ENCODE measurements around the gene GPR25. TPM values are rescaled to one million over a fixed set of nuclear protein-coding genes. Genes with fewer than 3 reads are reported as not detected.

Gene GPR25
- total and polyA plus RNA-seq, 5 donors from 2014 or later = 1.2 to 41.0 (median 21.4) TPM

DNA sequence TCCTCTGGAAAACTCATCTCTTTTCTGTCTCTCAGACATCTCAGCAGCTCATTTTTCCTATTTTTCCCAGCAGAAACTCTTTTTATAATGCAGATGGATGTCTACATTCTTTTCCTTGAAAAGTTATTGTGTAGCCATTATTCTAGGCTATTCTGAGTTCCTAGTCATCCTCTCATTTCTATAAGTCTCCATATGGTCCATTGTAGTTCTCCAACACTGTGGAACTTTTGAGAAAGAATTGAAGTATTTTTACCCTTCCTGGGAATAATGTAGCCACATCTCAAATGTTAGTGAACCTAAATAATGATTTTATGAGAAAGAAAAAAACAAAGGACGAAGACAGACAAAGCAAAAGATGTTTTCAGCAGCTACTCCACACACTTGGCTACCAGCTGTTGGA, 26.4 kb upstream of the GPR25 start:
- ATAC-seq (ENCODE audit: low read depth in 2 of 2) = no peak

GRCh38 chr1:200849430-200849829, 23.4 kb upstream of the GPR25 start:
- H3K27ac Mint-ChIP-seq = no peak overlapping the region
- H3K4me3 Mint-ChIP-seq = no peak overlapping the region
- peaks cover 23% of the 10 kb centered on the region for H3K36me3 Mint-ChIP-seq
- Histone ChIP-seq H3K36me3 (ENCODE audit: control insufficient read depth, insufficient read depth, low read length) (peaks cover 3% of the 10 kb centered on the region), H3K4me1 (ENCODE audit: control insufficient read depth, insufficient read depth, low read length, poor library complexity, severe bottlenecking) (no peaks in the 10 kb centered on the region), H3K4me3 (ENCODE audit: low read depth, low read length) (no peak overlapping the region), H3K9me3 (ENCODE audit: control insufficient read depth in 2 of 2, low read length in 2 of 2) (no peaks in the 10 kb centered on the region), H3K27me3 (ENCODE audit: control insufficient read depth, insufficient read depth, low read length) (no peaks in the 10 kb centered on the region), H3K27ac (ENCODE audit: insufficient read depth, low read length, poor library complexity, severe bottlenecking) (no peak overlapping the region)
- H3K4me1 Mint-ChIP-seq = no peaks in the 10 kb centered on the region
- DNase-seq (no peak), ATAC-seq (ENCODE audit: low read depth in 2 of 2) (no peak)
- no peaks in the 10 kb centered on the region for H3K27me3 Mint-ChIP-seq
- no peaks in the 10 kb centered on the region for H3K9me3 Mint-ChIP-seq

More for the DNA sequence above, 26.4 kb upstream of the GPR25 start:
- Mint-ChIP-seq H3K27ac (no peak overlapping the region), H3K27me3 (no peaks in the 10 kb centered on the region), H3K4me3 (no peak overlapping the region), H3K4me1 (no peaks in the 10 kb centered on the region), H3K36me3 (peaks cover 19% of the 10 kb centered on the region), H3K9me3 (no peaks in the 10 kb centered on the region)
- Histone ChIP-seq H3K36me3 (ENCODE audit: control insufficient read depth, insufficient read depth, low read length) (peaks cover 3% of the 10 kb centered on the region), H3K9me3 (ENCODE audit: control insufficient read depth in 2 of 2, low read length in 2 of 2) (no peaks in the 10 kb centered on the region), H3K4me3 (ENCODE audit: low read depth, low read length) (no peak overlapping the region), H3K4me1 (ENCODE audit: control insufficient read depth, insufficient read depth, low read length, poor library complexity, severe bottlenecking) (no peaks in the 10 kb centered on the region), H3K27me3 (ENCODE audit: control insufficient read depth, insufficient read depth, low read length) (no peaks in the 10 kb centered on the region), H3K27ac (ENCODE audit: insufficient read depth, low read length, poor library complexity, severe bottlenecking) (no peak overlapping the region)
- no peak for DNase-seq

- H3K4me1 Mint-ChIP-seq = no peaks in the 10 kb centered on the region
- peaks cover 23% of the 10 kb centered on the region for H3K36me3 Mint-ChIP-seq
- H3K27ac Mint-ChIP-seq = no peak overlapping the region
- peaks cover 3% of the 10 kb centered on the region for H3K36me3 ChIP-seq (ENCODE audit: control insufficient read depth, insufficient read depth, low read length)
- H3K27ac ChIP-seq (ENCODE audit: insufficient read depth, low read length, poor library complexity, severe bottlenecking) = no peak overlapping the region
- no peaks in the 10 kb centered on the region for H3K27me3 ChIP-seq (ENCODE audit: control insufficient read depth, insufficient read depth, low read length)
- no peak for ATAC-seq (ENCODE audit: low read depth in 2 of 2)
- no peak overlapping the region for H3K4me3 ChIP-seq (ENCODE audit: low read depth, low read length)
- H3K9me3 Mint-ChIP-seq = no peaks in the 10 kb centered on the region
- no peaks in the 10 kb centered on the region for H3K4me1 ChIP-seq (ENCODE audit: control insufficient read depth, insufficient read depth, low read length, poor library complexity, severe bottlenecking)
- no peak for DNase-seq
- H3K4me3 Mint-ChIP-seq = no peak overlapping the region
- H3K27me3 Mint-ChIP-seq = no peaks in the 10 kb centered on the region
- H3K9me3 ChIP-seq (ENCODE audit: control insufficient read depth in 2 of 2, low read length in 2 of 2) = no peaks in the 10 kb centered on the region
Measured at GRCh38 chr1:200850554-200850953, 22.2 kb upstream of the GPR25 start.

GRCh38 chr1:200856716-200857357, 15.9 kb upstream of the GPR25 start:
- H3K27me3 ChIP-seq (ENCODE audit: control insufficient read depth, insufficient read depth, low read length) = no peaks in the 10 kb centered on the region
- H3K4me3 Mint-ChIP-seq = no peak overlapping the region
- peaks cover 14% of the 10 kb centered on the region for H3K36me3 Mint-ChIP-seq

DNA sequence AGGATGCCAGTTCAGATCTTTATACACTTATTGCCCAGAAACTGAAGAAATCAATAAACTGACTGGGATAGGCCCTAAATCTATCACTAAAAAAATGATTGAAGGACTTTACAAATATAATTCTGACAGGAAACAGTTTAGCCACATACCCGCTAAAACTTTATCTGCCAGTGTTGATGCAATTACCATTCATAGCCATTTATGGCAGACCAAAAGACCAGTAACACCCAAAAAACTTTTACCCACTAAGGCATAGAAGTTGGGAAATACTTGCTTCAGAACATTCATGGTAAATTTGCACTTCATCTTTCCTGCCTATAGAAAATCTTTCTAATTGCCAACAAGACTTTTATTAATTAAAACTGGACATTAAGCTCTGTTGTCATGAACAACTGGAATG, 15.0 kb upstream of the GPR25 start:
- Mint-ChIP-seq H3K9me3 (peaks cover 0 to 3% (median 0%) of the 10 kb centered on the region in 7 donors), H3K4me1 (peaks cover 6 to 20% (median 12%) of the 10 kb centered on the region in 4 donors), H3K36me3 (peaks cover 14% of the 10 kb centered on the region), H3K4me3 (no peak overlapping the region), H3K27ac (no peak overlapping the region), H3K27me3 (no peaks in the 10 kb centered on the region)
- Histone ChIP-seq H3K9me3 (ENCODE audit: control insufficient read depth in 2 of 2, low read length in 2 of 2) (no peaks in the 10 kb centered on the region), H3K27me3 (ENCODE audit: control insufficient read depth, insufficient read depth, low read length) (no peaks in the 10 kb centered on the region), H3K4me3 (ENCODE audit: low read depth, low read length) (no peak overlapping the region), H3K36me3 (ENCODE audit: control insufficient read depth, insufficient read depth, low read length) (no peaks in the 10 kb centered on the region), H3K27ac (ENCODE audit: insufficient read depth, low read length, poor library complexity, severe bottlenecking) (no peak overlapping the region), H3K4me1 (ENCODE audit: control insufficient read depth, insufficient read depth, low read length, poor library complexity, severe bottlenecking) (peaks cover 5% of the 10 kb centered on the region)
- DNase-seq (no peak), ATAC-seq (ENCODE audit: low read depth in 2 of 2) (no peak)

More at GRCh38 chr1:200856716-200857357, 15.9 kb upstream of the GPR25 start:
- no peaks in the 10 kb centered on the region for H3K36me3 ChIP-seq (ENCODE audit: control insufficient read depth, insufficient read depth, low read length)
- no peaks in the 10 kb centered on the region for H3K4me1 ChIP-seq (ENCODE audit: control insufficient read depth, insufficient read depth, low read length, poor library complexity, severe bottlenecking)
- H3K4me3 ChIP-seq (ENCODE audit: low read depth, low read length) = no peak overlapping the region
- no peaks in the 10 kb centered on the region for H3K27me3 Mint-ChIP-seq
- no peak for ATAC-seq (ENCODE audit: low read depth in 2 of 2)
- no peaks in the 10 kb centered on the region for H3K9me3 ChIP-seq (ENCODE audit: control insufficient read depth in 2 of 2, low read length in 2 of 2)
- peaks cover 0 to 3% (median 0%) of the 10 kb centered on the region in 7 donors for H3K9me3 Mint-ChIP-seq
- H3K4me1 Mint-ChIP-seq = peaks cover 0 to 11% (median 7%) of the 10 kb centered on the region in 4 donors
- no peak overlapping the region for H3K27ac ChIP-seq (ENCODE audit: insufficient read depth, low read length, poor library complexity, severe bottlenecking)
- H3K27ac Mint-ChIP-seq = no peak overlapping the region
- no peak for DNase-seq

DNA sequence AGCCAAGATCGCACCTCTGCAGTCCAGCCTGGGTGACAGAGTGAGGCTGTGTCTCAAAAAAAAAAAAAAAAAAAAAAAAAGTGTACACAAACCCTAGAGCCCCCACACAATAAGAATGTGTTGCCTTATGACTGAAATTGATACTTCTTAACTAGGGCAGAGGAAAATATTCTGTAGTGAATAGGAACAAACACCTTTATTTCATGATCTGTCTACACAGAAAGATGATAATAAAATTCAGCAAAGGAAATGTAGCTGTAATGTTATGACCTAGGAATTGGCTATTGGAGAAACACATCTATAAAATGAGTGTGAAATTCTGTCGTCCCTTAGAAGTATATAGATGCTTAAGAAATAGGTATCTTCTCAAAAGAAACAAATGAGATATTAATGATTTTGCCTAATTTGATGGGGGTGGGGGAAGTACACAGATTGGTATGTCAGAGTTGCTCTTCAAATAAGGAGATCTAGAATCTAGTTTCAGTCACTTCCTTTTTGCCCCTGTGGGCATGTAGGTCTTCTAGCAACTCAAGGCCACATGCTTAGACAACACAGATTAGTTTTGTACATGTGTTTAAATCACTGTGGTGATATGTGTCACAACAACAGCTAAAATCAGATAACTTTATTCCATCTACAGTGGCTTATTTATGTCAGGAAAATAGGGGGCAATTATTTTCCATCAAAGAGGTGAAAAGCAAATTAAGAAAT, 10.7 kb upstream of the GPR25 start:
- peak; percentile 42 to 60 for ATAC-seq (ENCODE audit: low read depth in 2 of 2)
- H3K36me3 ChIP-seq (ENCODE audit: control insufficient read depth, insufficient read depth, low read length) = no peaks in the 10 kb centered on the region

DNA sequence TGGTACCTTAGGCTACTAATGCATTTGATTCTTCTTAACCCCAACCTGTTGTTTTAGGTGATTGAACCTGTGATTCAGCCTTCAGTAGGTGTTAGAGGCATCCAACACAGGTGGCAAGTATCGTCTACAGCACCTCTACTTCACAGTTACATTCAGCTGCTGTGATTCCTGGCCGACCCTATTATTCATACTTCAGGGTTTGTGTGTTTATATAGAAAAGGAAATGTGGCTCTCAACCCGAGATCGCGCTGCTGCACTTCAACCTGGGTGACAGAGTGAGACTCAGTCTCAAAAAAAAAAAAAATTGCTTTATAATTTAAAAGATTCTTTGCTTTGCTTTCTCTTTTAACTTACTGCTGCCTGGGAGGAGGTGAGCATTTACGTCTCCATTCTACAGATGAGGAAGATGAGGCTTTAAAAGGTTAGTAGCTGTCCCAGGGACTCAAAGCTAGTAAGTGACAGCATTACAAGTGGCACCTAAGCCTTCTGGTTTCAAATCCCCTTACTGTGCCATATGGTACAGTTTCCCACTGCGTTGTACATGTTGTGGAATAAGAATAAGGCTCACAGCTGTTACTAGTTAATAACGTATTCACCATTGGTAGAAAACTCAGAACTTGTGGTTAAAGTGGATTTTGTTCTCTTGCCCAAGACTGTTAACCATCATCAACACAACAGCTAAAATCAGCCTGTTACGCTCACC, 9.9 kb upstream of the GPR25 start:
- no peaks in the 10 kb centered on the region for H3K36me3 Mint-ChIP-seq

More for the DNA sequence above, 10.7 kb upstream of the GPR25 start:
- H3K36me3 Mint-ChIP-seq = peaks cover 3% of the 10 kb centered on the region
- Histone ChIP-seq H3K9me3 (ENCODE audit: control insufficient read depth in 2 of 2, low read length in 2 of 2) (no peaks in the 10 kb centered on the region), H3K27me3 (ENCODE audit: control insufficient read depth, insufficient read depth, low read length) (no peaks in the 10 kb centered on the region), H3K4me1 (ENCODE audit: control insufficient read depth, insufficient read depth, low read length, poor library complexity, severe bottlenecking) (peaks cover 30% of the 10 kb centered on the region), H3K4me3 (ENCODE audit: low read depth, low read length) (peak overlapping the region; percentile 70), H3K27ac (ENCODE audit: insufficient read depth, low read length, poor library complexity, severe bottlenecking) (peak overlapping the region; percentile 77)
- H3K9me3 Mint-ChIP-seq = no peaks in the 10 kb centered on the region
- H3K27ac Mint-ChIP-seq = peak overlapping the region in 2 of 3 donors; percentile 89 to 90
- peak overlapping the region; percentile 30 to 70 (median 46) for H3K4me3 Mint-ChIP-seq
- peaks cover 7 to 53% (median 33%) of the 10 kb centered on the region in 4 donors for H3K4me1 Mint-ChIP-seq
- DNase-seq = peak in 2 of 3 donors; percentile 42 to 44
- peaks cover 6% of the 10 kb centered on the region for H3K27me3 Mint-ChIP-seq

More for the DNA sequence above, 9.9 kb upstream of the GPR25 start:
- Mint-ChIP-seq H3K4me1 (peaks cover 11 to 60% (median 40%) of the 10 kb centered on the region in 4 donors), H3K27ac (peak overlapping the region; percentile 14 to 90 (median 89)), H3K27me3 (peaks cover 13% of the 10 kb centered on the region), H3K9me3 (no peaks in the 10 kb centered on the region), H3K4me3 (peak overlapping the region; percentile 43 to 81 (median 68))
- H3K4me1 ChIP-seq (ENCODE audit: control insufficient read depth, insufficient read depth, low read length, poor library complexity, severe bottlenecking) = peaks cover 37% of the 10 kb centered on the region
- H3K36me3 ChIP-seq (ENCODE audit: control insufficient read depth, insufficient read depth, low read length) = no peaks in the 10 kb centered on the region
- H3K9me3 ChIP-seq (ENCODE audit: control insufficient read depth in 2 of 2, low read length in 2 of 2) = no peaks in the 10 kb centered on the region
- peak overlapping the region; percentile 77 for H3K27ac ChIP-seq (ENCODE audit: insufficient read depth, low read length, poor library complexity, severe bottlenecking)
- H3K27me3 ChIP-seq (ENCODE audit: control insufficient read depth, insufficient read depth, low read length) = no peaks in the 10 kb centered on the region
- DNase-seq (peak in 1 of 3 donors; percentile 25), ATAC-seq (ENCODE audit: low read depth in 2 of 2) (peak; percentile 51 to 60)
- H3K4me3 ChIP-seq (ENCODE audit: low read depth, low read length) = peak overlapping the region; percentile 70
